Fibroblast of skin of back (primary cell): Measurements from ENCODE around the gene STAT4.
"Not testable (repeated sequence)": the region's sequence is repeated elsewhere in the genome, so short reads cannot be mapped to it uniquely, and the experiment has no call there.

Experiments
- DNase-seq: peaks from one replicate; pipeline ENCODE4 v3.0.0-alpha.2; 2013

STAT4 gene

DNA sequence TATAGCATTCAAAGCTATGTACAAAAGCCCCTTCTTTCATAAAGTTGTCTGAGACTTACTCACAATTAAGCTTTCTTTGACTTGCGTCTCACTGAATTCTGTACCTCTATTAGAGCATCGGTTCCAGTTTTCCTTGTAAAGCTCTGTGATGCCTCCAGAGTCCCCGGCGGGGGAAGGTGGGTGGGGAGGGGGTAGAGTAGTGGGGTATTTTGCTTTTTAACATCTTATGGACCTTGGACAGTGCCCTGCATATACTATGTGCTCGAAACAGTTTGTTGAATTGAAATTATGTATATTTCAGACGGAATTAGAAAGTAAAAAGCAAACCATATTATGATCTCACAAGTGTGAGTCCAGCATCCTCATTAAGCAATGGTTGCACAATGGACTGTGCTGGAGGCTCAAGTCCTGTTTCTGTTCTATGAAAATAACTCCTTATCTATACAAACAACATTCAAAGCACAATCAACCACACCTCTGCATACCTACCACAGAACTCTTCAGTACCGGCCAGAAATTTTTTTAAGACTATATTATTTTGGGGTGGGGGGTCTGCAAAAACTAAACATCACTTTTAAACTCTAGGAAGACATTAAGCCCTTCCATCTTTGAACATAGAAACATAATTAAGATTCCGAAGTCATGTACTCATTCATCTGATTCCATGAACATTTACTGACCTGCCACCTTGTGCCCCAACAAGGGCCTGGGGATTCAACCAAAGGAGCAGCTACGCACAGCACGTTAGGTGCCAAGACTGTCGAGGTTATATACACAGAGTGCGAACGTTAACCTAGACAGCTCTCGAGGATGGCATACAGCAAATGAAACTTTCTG, 137.7 kb downstream of the STAT4 start:
- no peak for DNase-seq

- no peak for DNase-seq
Measured at GRCh38 chr2:191012346-191012745, 138.4 kb downstream of the STAT4 start.

DNA sequence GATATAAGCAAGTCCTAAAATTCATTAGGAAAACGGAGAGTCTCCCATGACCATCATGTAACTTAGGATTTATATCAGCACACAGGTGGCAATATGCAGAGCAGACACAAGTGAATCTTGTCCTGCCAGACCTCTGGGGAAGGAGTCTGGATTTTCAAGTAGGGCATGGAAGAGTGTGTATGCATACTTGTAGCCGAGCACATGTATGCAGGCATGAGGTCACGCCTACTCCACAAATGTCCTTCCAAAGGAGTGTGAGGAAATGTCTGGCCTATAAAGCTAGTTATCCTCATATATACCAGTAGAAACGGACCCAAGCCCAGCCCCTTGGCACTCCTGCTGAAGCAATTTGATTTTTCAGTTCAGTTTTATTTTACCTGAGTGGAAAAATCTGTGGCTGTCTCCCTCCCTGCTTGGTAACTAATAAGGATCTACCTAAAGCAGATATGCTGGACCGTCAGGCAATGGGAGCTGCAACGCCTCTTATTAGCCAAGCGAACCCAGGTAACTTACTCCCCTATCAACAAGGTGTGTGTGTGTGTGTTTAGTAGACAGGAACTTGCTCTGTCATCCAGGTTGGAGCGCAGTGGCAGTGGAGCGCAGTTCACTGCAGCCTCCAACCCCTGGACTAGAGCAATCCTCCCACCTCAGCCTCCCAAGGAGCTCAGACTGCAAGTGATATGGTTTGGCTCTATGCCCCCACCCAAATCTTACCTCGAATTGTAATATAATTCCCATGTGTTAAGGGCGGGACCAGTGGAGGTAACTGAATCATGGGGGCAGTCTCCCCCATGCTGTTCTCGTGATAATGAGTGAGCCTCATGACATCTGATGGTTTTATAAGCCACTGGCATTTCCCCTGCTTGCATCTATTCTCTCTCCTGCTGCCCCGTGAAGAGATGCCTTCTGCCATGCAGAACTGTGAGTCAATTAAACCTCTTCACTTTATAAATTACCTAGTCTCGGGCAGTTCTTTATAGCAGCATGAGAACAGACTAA, 139.6 kb downstream of the STAT4 start:
- DNase-seq = no peak

GRCh38 chr2:191009541-191010374, 141.0 kb downstream of the STAT4 start:
- peak; percentile 54 for DNase-seq

- no peak for DNase-seq
Measured at GRCh38 chr2:191008286-191008685, 142.5 kb downstream of the STAT4 start.

DNA sequence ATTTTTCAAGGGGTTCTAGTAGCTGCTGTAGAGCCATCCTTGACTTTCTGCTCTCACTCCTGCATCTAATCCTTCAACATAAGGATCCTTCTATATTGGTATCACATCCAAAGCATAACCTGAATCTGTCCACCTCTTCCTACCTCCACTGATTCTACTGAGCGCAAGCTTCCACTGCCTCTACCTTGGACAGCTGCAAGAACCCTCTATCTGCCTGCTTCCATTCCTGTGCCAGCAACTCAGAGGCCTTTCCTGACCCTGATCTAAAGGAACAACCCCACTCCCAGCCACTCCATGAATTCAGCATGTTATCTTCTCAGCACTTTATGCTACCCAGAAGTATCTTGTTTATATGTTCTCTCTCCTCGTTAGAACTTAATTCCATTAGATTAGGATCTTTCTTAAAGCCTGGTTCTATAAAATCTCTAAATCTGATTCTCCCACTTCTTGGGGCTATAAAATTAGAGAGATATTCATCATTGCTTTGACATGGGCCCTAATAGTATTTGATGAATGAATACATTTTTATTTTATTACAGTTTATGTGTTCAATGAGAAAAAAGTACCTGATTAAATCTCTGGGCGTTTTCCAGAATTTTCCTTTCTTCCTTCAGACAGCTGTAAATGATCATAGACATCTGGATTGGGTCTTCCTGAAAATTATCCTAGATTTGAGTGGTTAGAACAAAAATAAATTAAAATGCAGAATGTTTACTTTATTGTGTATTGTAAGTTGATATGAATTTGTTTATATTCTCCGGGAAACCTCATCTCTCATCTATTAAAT, 143.6 kb downstream of the STAT4 start:
- no peak for DNase-seq

GRCh38 chr2:191006297-191006696, 144.5 kb downstream of the STAT4 start:
- no peak for DNase-seq

DNA sequence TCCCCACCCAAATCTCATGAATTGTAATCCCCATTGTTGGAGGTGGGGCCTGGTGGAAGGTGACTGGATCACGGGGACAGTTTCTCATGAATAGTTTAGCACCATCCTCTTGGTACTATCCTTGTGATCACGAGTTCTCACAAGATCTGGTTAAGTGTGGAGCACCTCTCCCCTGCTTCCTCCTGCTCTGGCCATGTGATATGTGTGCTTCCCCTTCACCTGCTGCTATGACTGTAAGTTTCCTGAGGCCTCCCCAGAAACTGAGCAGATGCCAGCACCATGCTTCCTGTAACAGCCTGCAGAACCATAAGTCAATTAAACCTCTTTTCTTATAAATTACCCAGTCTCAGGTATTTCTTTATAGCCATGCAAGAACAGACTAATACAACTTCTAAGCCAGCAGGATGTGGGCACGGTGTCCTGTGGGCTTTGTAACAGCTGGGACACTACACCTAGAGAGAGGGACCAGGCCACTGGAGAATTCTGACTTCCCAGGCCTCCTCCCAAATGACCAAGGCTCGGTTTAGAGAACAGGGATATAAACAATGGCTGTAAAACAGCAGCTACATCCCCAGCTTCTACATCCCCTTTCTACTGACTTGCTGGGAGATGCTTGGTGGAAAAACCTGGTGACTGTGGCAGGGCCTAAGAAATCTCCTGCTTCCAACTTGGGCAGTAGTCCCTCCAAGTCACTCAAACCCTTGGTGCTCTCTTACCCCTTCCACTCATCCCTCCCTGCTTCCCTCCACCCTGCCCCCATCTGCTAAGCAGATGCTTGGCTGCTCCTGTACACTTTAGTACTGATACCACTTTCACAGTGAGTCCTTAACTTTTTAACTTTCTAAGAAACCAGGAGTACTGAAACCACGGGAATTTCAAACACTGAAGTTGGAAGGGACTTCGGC, 147.1 kb downstream of the STAT4 start:
- no peak for DNase-seq

GRCh38 chr2:191001624-191002023, 149.2 kb downstream of the STAT4 start:
- no peak for DNase-seq

GRCh38 chr2:191001032-191001431, 149.8 kb downstream of the STAT4 start:
- DNase-seq = no peak

GRCh38 chr2:190999949-191000665, 150.7 kb downstream of the STAT4 start:
- no peak for DNase-seq

- no peak for DNase-seq
Measured at GRCh38 chr2:190999058-190999457, 151.7 kb downstream of the STAT4 start.

DNA sequence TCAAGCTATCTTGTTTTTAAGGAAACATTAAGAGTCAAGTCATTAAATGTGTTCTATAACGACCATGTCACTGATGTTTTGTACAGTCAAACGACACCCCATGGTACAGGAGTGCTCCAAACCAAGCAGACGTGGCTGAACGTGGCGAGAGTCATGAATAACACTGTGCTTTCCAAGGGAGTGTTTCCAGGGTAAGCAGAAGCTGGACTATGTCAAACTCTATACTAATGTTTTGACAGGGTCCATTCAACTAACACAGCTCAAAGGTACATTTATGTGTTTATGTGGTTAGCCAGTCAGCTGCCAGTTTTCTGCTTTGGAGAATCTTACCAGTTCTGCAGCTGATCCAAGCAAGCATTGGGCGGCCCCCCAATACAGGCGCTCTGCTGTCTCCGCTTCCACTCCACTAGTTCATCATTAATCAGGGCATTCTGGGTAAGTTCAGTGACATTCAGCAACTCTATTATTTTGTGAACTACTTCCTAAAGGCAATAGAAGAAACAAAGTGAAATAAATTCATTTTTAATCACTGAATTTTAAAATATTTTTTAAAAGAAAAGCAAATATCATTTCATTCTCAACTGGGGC, 153.2 kb downstream of the STAT4 start:
- DNase-seq = no peak

DNA sequence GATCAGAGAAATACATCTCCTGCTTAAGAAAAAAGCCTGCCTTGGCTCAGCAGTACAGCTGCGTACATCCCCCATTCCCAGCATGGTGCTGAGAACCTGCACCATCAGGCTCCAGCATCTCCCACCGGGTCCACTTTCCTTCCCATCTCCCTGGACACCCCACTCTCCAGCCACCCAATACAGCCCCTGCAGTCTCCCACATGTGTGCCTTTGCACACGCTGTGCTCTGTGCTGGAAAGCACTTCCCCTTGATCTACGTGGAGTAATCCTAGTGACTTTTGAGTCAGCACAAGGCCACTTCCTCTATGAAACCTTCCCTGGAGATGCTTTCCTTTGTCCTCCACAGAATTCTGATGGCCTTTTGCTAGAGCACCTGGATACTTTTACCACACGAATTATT, 153.8 kb downstream of the STAT4 start:
- DNase-seq = no peak

DNA sequence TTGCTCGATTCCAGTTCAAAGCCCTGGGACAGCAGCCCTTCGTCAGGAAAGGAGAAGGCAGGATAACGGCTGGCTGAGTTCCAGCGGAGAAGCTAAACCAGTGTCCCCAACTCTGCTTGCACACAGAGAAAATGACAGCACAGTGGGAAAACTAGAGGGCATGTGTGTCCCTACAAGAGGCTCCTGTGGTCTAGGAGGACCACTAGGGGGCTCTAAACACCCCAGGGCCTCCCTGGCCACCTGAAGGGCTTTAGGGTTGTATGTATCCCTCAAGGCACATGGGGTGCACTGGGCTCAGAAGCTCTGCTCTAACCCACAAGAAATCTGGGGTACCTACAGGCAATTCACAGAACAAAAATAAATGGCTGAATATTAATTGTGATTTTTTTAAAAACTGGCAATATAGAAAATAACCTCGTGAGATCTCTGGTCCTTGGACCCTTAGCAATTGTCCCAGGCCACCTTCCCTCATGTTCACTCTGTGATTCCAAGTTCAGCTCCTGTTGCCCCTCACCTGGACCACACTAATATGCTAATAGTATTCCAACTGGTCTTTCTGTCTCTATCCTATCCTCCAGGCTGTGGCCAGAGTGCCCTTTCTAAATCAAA, 154.4 kb downstream of the STAT4 start:
- peak; percentile 54 for DNase-seq

- DNase-seq = not testable (repeated sequence)
Measured at GRCh38 chr2:190995315-190995714, 155.5 kb downstream of the STAT4 start.

GRCh38 chr2:190994148-190994547, 156.6 kb downstream of the STAT4 start:
- DNase-seq = no peak

DNA sequence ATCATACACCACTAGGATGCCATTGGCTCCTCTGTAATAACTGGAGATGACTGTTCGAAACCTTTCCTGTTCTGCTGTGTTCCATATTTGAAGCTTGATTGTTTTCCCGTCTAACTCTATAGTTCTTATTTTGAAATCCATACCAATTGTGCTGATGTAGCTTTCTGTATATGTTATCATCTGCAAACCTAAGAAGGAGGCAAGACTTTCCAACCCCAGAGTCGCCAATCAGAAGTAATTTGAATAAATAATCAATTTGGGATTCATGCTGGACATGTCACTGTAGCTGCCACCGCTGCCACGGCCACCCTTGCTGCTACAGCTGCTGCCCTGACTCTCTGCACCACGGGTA, 157.5 kb downstream of the STAT4 start:
- no peak for DNase-seq

GRCh38 chr2:190990132-190990531, 160.7 kb downstream of the STAT4 start:
- DNase-seq = no peak
